HCT116 (cell line): ENCODE measurements around the gene NDUFA5.

Experiments
- CTCF ChIP-seq, 3 experiments: fragments of 200-600 bp in 1 of 3; sonication (generic) in 1 of 3; IDR thresholded peaks in 2 of 3; conservative IDR thresholded peaks in 1 of 3; 2 replicates each; pipeline ENCODE4 v1.5.1; 2012 to 2017; ENCODE audit warnings: low read depth in 2 of 3, low read length in 2 of 3, antibody characterized with exemption in 1 of 3, borderline replicate concordance in 1 of 3, control low read depth in 1 of 3, mild to moderate bottlenecking in 1 of 3, mixed read lengths in 1 of 3, mixed run types in 1 of 3, moderate library complexity in 1 of 3; ENCODE audit not compliant: insufficient read depth in 1 of 3
- ELF1 ChIP-seq: IDR thresholded peaks from 2 replicates; pipeline ENCODE4 v1.6.1; 2012; ENCODE audit warnings: low read depth, borderline replicate concordance
- EZH2 ChIP-seq: fragments of 200-600 bp; sonication (generic); IDR thresholded peaks from 2 replicates; pipeline ENCODE4 v1.6.1; 2017; ENCODE audit warnings: antibody characterized with exemption, mixed run types
- FOSL1 ChIP-seq: IDR thresholded peaks from 2 replicates; pipeline ENCODE4 v1.6.1; 2012; ENCODE audit warnings: low read depth
- POLR2A ChIP-seq: IDR thresholded peaks from 2 replicates; pipeline ENCODE4 v1.7.0; 2011; ENCODE audit warnings: borderline replicate concordance; ENCODE audit not compliant: insufficient read depth, insufficient read length; ENCODE audit errors: extremely low read depth
- POLR2AphosphoS5 ChIP-seq: IDR thresholded peaks from 2 replicates; pipeline ENCODE4 v1.6.1; 2011; ENCODE audit warnings: mild to moderate bottlenecking, low read depth, low read length, moderate library complexity
- RAD21 ChIP-seq: IDR thresholded peaks from 2 replicates; pipeline ENCODE4 v1.6.1; 2012; ENCODE audit warnings: low read depth, mild to moderate bottlenecking
- REST ChIP-seq: IDR thresholded peaks from 2 replicates; pipeline ENCODE4 v1.6.1; 2012; ENCODE audit warnings: low read depth
- SRF ChIP-seq: IDR thresholded peaks from 2 replicates; pipeline ENCODE4 v1.6.1; 2012; ENCODE audit warnings: low read depth
- ZFX ChIP-seq: fragments of 450-650 bp; IDR thresholded peaks from 2 replicates; pipeline ENCODE4 v1.6.1; 2017
- ZNF274 ChIP-seq: fragments of 200-500 bp; sonication (Bioruptor generic); IDR thresholded peaks from 2 replicates; pipeline ENCODE4 v1.6.1; 2014; ENCODE audit warnings: mild to moderate bottlenecking, low read depth, low read length, inconsistent platforms

GRCh38 chr7:123558289-123558874 lies 764 bp upstream of the NDUFA5 start:
- no peak for TF ChIP-seq EZH2
- TF ChIP-seq FOSL1: no peak
- TF ChIP-seq CTCF (IDR thresholded peaks at IDR 0.05 in 2 of 3, conservative IDR thresholded peaks at IDR 0.05 in 1 of 3; ENCODE audit: borderline replicate concordance in 1 of 3, insufficient read depth in 1 of 3, low read depth in 2 of 3, low read length in 2 of 3): no peak
- TF ChIP-seq RAD21: no peak
- TF ChIP-seq ZNF274: no peak
- TF ChIP-seq SRF: no peak
- no peak for TF ChIP-seq POLR2AphosphoS5
- TF ChIP-seq REST: no peak
- no peak for TF ChIP-seq POLR2A
- TF ChIP-seq ELF1: no peak
- TF ChIP-seq ZFX: no peak
